H9 (cell line): Measurements from ENCODE around the gene RNF31. TPM values are rescaled to one million over a fixed set of nuclear protein-coding genes. Genes with fewer than 3 reads are reported as not detected.

Source experiments
- DNase-seq: peaks from one replicate; pipeline ENCODE4 v3.0.0-alpha.2; 2017
- H2AFZ ChIP-seq: one replicate; pipeline ENCODE4 v1.6.1; 2013; ENCODE audit warnings: mild to moderate bottlenecking, low read length, control low read depth, moderate library complexity
- H2AK5ac ChIP-seq: 2 replicates; pipeline ENCODE4 v1.6.1; 2013; ENCODE audit warnings: low read length, control low read depth, mixed read lengths; ENCODE audit not compliant: insufficient read length
- H2BK120ac ChIP-seq: one replicate; pipeline ENCODE4 v1.6.1; 2013; ENCODE audit warnings: low read depth, mild to moderate bottlenecking, low read length, control low read depth, inconsistent platforms; ENCODE audit not compliant: poor library complexity, severe bottlenecking
- H2BK12ac ChIP-seq: 2 replicates; pipeline ENCODE4 v1.6.1; 2013; ENCODE audit warnings: low read length, control low read depth, mixed read lengths, low read depth; ENCODE audit not compliant: insufficient read length
- H2BK15ac ChIP-seq: 2 replicates; pipeline ENCODE4 v1.6.1; 2013; ENCODE audit warnings: low read depth, low read length, control low read depth
- H2BK20ac ChIP-seq: one replicate; pipeline ENCODE4 v1.6.1; 2013; ENCODE audit warnings: low read depth, mild to moderate bottlenecking, low read length, control low read depth, inconsistent platforms; ENCODE audit not compliant: poor library complexity, severe bottlenecking
- H2BK5ac ChIP-seq: 2 replicates; pipeline ENCODE4 v1.6.1; 2013; ENCODE audit warnings: low read length, control low read depth, mixed read lengths; ENCODE audit not compliant: insufficient read length
- H3K14ac ChIP-seq: 2 replicates; pipeline ENCODE4 v1.6.1; 2013; ENCODE audit warnings: low read length, control low read depth; ENCODE audit not compliant: insufficient read depth
- H3K18ac ChIP-seq: 2 replicates; pipeline ENCODE4 v1.6.1; 2013; ENCODE audit warnings: low read depth, mild to moderate bottlenecking, mixed read lengths, low read length, control low read depth; ENCODE audit not compliant: insufficient read length
- H3K23ac ChIP-seq: 2 replicates; pipeline ENCODE4 v1.6.1; 2013; ENCODE audit warnings: low read length, control low read depth, mixed read lengths, low read depth; ENCODE audit not compliant: insufficient read length
- H3K23me2 ChIP-seq: 2 replicates; pipeline ENCODE4 v1.6.1; 2013; ENCODE audit warnings: low read depth, mild to moderate bottlenecking, mixed read lengths, low read length, control low read depth; ENCODE audit not compliant: insufficient read length, poor library complexity, severe bottlenecking
- H3K27ac ChIP-seq: 2 replicates; pipeline ENCODE4 v1.5.1; 2013; ENCODE audit warnings: low read length, control low read depth, mixed read lengths, low read depth; ENCODE audit not compliant: insufficient read length
- H3K27me3 ChIP-seq: 2 replicates; pipeline ENCODE4 v1.6.1; 2013; ENCODE audit warnings: low read length, control low read depth, inconsistent platforms; ENCODE audit not compliant: insufficient read depth
- H3K4ac ChIP-seq: 2 replicates; pipeline ENCODE4 v1.6.1; 2013; ENCODE audit warnings: low read depth, mild to moderate bottlenecking, control low read depth, inconsistent platforms, low read length, moderate library complexity
- H3K4me1 ChIP-seq: 2 replicates; pipeline ENCODE4 v1.6.1; 2013; ENCODE audit warnings: low read length, control low read depth, inconsistent platforms; ENCODE audit not compliant: insufficient read depth
- H3K4me2 ChIP-seq: 2 replicates; pipeline ENCODE4 v1.6.1; 2013; ENCODE audit warnings: low read length, control low read depth, mixed read lengths; ENCODE audit not compliant: insufficient read length, insufficient read depth
- H3K56ac ChIP-seq: 2 replicates; pipeline ENCODE4 v1.6.1; 2013; ENCODE audit warnings: low read depth, mild to moderate bottlenecking, mixed read lengths, low read length, control low read depth; ENCODE audit not compliant: insufficient read length
- H3K79me1 ChIP-seq: 2 replicates; pipeline ENCODE4 v1.6.1; 2013; ENCODE audit warnings: low read depth, mild to moderate bottlenecking, moderate library complexity, low read length, control low read depth, inconsistent platforms; ENCODE audit not compliant: insufficient read depth, poor library complexity, severe bottlenecking
- H3K79me2 ChIP-seq: 2 replicates; pipeline ENCODE4 v1.6.1; 2013; ENCODE audit warnings: low read length, control low read depth, inconsistent platforms; ENCODE audit not compliant: insufficient read depth
- H3K9ac ChIP-seq: 2 replicates; pipeline ENCODE4 v1.6.1; 2013; ENCODE audit warnings: low read length, control low read depth, mixed read lengths; ENCODE audit not compliant: insufficient read length; ENCODE audit errors: extremely low read depth
- H3K9me3 ChIP-seq: one replicate; pipeline ENCODE4 v1.6.1; 2013; ENCODE audit warnings: low read depth, low read length, inconsistent platforms; ENCODE audit not compliant: control insufficient read depth
- H3T11ph ChIP-seq: one replicate; pipeline ENCODE4 v1.6.1; 2013; ENCODE audit warnings: mild to moderate bottlenecking, low read length, control low read depth, inconsistent platforms
- H4K20me1 ChIP-seq: one replicate; pipeline ENCODE4 v1.6.1; 2013; ENCODE audit not compliant: control insufficient read depth, insufficient read length, insufficient read depth
- H4K5ac ChIP-seq: 2 replicates; pipeline ENCODE4 v1.6.1; 2013; ENCODE audit warnings: low read depth, mild to moderate bottlenecking, mixed read lengths, low read length, control low read depth; ENCODE audit not compliant: insufficient read length
- H4K8ac ChIP-seq: replicated peaks from 2 replicates; pipeline ENCODE4 v1.6.1; 2013; ENCODE audit warnings: low read length, control low read depth, mixed read lengths, low read depth; ENCODE audit not compliant: insufficient read length
- H4K91ac ChIP-seq: 2 replicates; pipeline ENCODE4 v1.6.1; 2013; ENCODE audit warnings: low read depth, mild to moderate bottlenecking, moderate library complexity, mixed read lengths, low read length, control low read depth; ENCODE audit not compliant: insufficient read length
- H3K27ac Mint-ChIP-seq, 3 experiments: 2 replicates in 2 of 3; 3 replicates in 1 of 3; pipeline ENCODE4 v1.8.0; 2020 to 2021; ENCODE audit warnings: mixed read lengths in 3 of 3, mild to moderate bottlenecking in 1 of 3, moderate library complexity in 1 of 3
- H3K27me3 Mint-ChIP-seq: 2 replicates; pipeline ENCODE4 v1.8.0; 2021; ENCODE audit warnings: low read depth, mild to moderate bottlenecking, moderate library complexity, mixed read lengths
- H3K36me3 Mint-ChIP-seq, 3 experiments: 2 replicates in 2 of 3; 3 replicates in 1 of 3; pipeline ENCODE4 v1.8.0; 2020 to 2021; ENCODE audit warnings: low read depth in 3 of 3, mixed read lengths in 3 of 3; ENCODE audit not compliant: insufficient read depth in 1 of 3
- H3K4me1 Mint-ChIP-seq, 2 experiments: 2 replicates each; pipeline ENCODE4 v1.8.0; 2020; ENCODE audit warnings: mixed read lengths in 2 of 2
- H3K4me3 Mint-ChIP-seq, 2 experiments: 2 replicates in 1 of 2; 3 replicates in 1 of 2; pipeline ENCODE4 v1.8.0; 2020 to 2021; ENCODE audit warnings: mild to moderate bottlenecking in 2 of 2, mixed read lengths in 2 of 2, moderate library complexity in 1 of 2
- H3K9me3 Mint-ChIP-seq, 2 experiments: 2 replicates in 1 of 2; 3 replicates in 1 of 2; pipeline ENCODE4 v1.8.0; 2020; ENCODE audit warnings: mild to moderate bottlenecking in 2 of 2, mixed read lengths in 2 of 2, moderate library complexity in 1 of 2
- CTCF ChIP-seq: fragments of 200-600 bp; sonication (generic); conservative IDR thresholded peaks from 3 replicates; pipeline ENCODE4 v1.8.0; 2021; ENCODE audit warnings: antibody characterized with exemption, mild to moderate bottlenecking
- WGBS: extraction: QIAGEN DNeasy Blood & Tissue Kit; methylation state at CpG from one replicate; pipeline ENCODE4 v1.1.7; 2013; ENCODE audit warnings: missing lambda C conversion rate, low lambda C conversion rate, mixed read lengths; ENCODE audit not compliant: insufficient read length; ENCODE audit errors: extremely low coverage; 5-methylcytosine and 5-hydroxymethylcytosine counted together
- total RNA-seq: library from RNA; stranded (reverse); gene quantifications from 2 replicates; pipeline ENCODE4 v1.2.1, GENCODE V29; 2021

The RNF31 gene
- total RNA-seq, 1 experiment from 2014 or later, result 87.3 TPM

DNA sequence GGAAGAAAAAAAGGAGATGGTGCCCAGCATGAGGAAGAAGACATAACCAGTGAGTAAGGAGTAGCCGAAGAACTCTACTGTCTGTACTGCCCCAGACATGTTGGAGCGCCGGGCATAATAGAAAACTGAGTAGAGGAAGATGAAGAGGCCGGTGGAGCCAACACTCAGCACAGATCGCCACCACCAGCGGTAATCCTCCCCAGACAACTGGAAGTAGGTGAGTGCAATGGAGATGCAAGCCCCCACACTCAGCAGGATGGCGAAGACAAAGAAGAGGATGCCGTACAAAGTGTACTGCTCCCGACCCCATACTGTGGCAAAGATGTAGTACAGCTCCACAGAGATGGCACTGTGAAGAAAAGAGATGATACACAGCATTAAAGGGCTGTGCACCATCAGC, 42.2 kb downstream of the RNF31 start:
- no peak overlapping the region for H2BK5ac ChIP-seq
- no peak overlapping the region for H3K56ac ChIP-seq
- no peaks in the 10 kb centered on the region for H3K79me2 ChIP-seq
- Mint-ChIP-seq H3K27ac (peak overlapping the region in 2 of 3 experiments; percentile 37 to 63; a peak in 4 of 7 replicates), H3K4me3 (peak overlapping the region; percentile 94 to 95; a peak in 3 of 5 replicates), H3K9me3 (no peaks in the 10 kb centered on the region), H3K27me3 (no peaks in the 10 kb centered on the region), H3K4me1 (peaks cover 17 to 20% of the 10 kb centered on the region in 2 experiments), H3K36me3 (peaks cover 23 to 72% (median 60%) of the 10 kb centered on the region in 3 experiments)
- TF ChIP-seq CTCF, result no peak
- H3T11ph ChIP-seq, result no peak overlapping the region
- no peak overlapping the region for H2AK5ac ChIP-seq
- H2BK12ac ChIP-seq, result no peak overlapping the region
- H3K4me2 ChIP-seq, result no peak overlapping the region
- H3K4ac ChIP-seq, result no peak overlapping the region
- H4K20me1 ChIP-seq, result no peaks in the 10 kb centered on the region
- H3K9me3 ChIP-seq, result no peaks in the 10 kb centered on the region
- H3K23ac ChIP-seq, result no peak overlapping the region
- no peak overlapping the region for H2BK20ac ChIP-seq
- no peak for DNase-seq
- H3K9ac ChIP-seq, result no peak overlapping the region
- H3K79me1 ChIP-seq, result peaks cover 4% of the 10 kb centered on the region
- H3K27me3 ChIP-seq, result no peaks in the 10 kb centered on the region
- H3K4me1 ChIP-seq, result no peaks in the 10 kb centered on the region; the same call in 1 of the 2 replicates
- no peak overlapping the region for H4K91ac ChIP-seq
- no peak overlapping the region for H3K27ac ChIP-seq
- no peak overlapping the region for H2AFZ ChIP-seq
- no CpG with 5 or more reads among the region's 9 CpGs for WGBS
- no peaks in the 10 kb centered on the region for H3K23me2 ChIP-seq
- no peak overlapping the region for H4K5ac ChIP-seq
- H4K8ac ChIP-seq, result no peak overlapping the region
- no peak overlapping the region for H2BK120ac ChIP-seq
- H3K14ac ChIP-seq, result no peak overlapping the region
- H2BK15ac ChIP-seq, result no peak overlapping the region
- no peak overlapping the region for H3K18ac ChIP-seq
